Measurements from ENCODE around the gene GAK.

DNA sequence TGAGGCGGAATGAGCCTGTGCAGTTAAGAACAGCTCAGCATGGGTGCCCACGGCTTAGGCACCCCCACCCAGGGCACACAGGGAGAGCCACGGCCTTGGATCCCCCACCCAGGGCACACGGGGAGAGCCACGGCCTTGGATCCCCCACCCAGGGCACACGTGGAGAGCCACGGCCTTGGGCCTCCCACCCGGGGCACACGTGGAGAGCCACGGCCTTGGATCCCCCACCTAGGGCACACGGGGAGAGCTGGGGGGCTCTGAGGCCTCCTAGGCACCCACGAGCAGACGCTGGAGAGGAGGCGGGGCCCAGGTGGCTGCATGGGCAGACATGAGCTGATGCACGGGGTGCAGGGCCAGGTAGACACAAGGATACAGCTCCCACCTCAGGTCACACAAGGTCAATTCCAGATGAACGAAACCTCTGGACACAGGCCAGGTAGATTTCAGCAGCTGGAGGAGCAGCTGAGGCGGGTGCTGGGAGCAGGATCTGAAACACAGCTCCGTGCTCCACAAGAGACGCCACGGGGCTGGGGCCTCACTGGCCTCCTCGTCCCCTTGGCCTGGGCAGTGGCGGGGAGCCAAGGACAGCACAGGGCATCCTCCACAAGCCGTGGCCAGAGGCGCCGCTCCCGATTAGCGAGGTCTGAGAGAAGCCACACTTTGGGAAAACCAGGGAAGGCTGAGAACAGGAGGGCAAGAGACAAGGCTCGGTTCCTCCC lies 30.8 kb downstream of the GAK start:
- TF ChIP-seq EZH2 (IDR thresholded peaks at IDR 0.05; ENCODE audit: low read length, unreplicated experiment) = no peak
- TF ChIP-seq, protein P1, sequence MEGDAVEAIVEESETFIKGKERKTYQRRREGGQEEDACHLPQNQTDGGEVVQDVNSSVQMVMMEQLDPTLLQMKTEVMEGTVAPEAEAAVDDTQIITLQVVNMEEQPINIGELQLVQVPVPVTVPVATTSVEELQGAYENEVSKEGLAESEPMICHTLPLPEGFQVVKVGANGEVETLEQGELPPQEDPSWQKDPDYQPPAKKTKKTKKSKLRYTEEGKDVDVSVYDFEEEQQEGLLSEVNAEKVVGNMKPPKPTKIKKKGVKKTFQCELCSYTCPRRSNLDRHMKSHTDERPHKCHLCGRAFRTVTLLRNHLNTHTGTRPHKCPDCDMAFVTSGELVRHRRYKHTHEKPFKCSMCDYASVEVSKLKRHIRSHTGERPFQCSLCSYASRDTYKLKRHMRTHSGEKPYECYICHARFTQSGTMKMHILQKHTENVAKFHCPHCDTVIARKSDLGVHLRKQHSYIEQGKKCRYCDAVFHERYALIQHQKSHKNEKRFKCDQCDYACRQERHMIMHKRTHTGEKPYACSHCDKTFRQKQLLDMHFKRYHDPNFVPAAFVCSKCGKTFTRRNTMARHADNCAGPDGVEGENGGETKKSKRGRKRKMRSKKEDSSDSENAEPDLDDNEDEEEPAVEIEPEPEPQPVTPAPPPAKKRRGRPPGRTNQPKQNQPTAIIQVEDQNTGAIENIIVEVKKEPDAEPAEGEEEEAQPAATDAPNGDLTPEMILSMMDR (conservative IDR thresholded peaks at IDR 0.05; ENCODE audit: low read depth, low read length) = no peak
